Measurements from ENCODE around the gene FARSB. TPM values are rescaled to one million over a fixed set of nuclear protein-coding genes. Genes with fewer than 3 reads are reported as not detected.
"Not testable (repeated sequence)": the region's sequence is repeated elsewhere in the genome, so short reads cannot be mapped to it uniquely, and the experiment has no call there.

FARSB gene
- total RNA-seq: 10 to 100 TPM; 46.4 to 46.8 TPM

DNA sequence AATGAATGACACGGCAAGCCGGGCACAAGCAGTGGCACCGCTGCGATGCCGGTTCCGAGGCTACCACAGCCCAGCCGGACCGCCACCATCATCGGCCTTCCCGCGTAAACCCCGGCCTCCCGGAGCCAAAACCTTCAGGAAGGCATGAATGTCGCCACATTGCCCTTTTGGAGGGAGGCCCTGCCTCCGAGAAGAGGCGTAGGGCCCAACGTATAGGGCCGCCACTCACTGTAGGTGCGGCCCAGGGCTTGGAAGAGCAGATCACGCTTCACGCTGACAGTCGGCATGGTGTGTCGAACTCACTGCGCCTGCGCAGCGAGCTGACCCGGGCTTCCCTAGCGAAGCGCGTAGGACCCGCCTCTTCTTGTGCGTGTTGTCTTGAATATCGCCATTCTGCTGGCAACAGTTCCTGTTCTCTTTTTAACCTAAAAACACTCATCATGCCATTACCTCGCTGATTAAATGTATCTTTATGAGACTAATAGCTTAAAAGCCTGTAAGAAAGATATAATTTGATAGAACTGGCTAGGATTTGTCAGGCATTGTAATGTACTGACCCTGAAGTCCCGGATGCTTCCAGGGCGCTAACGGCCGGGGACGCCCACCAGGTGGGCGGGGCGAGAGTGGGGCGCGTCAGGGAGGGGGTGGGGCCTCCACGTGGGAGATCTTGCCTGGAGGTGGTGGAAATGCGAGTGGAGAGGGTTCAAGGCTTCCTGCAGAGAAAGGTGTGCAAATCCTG, at the start of gene FARSB:
Gene FARSB, minus strand, starts transcription at position 306 of the 739 bp plus-strand sequence. Its CDS starts 19 bp downstream, at position 287.
- Mint-ChIP-seq H3K27ac (peak within 1 kb of the TSS; percentile 98), H3K27me3 (ENCODE audit: low read depth) (no peaks in the 10 kb centered on the region), H3K9me3 (no peaks in the 10 kb centered on the region), H3K36me3 (ENCODE audit: low read depth) (peaks cover 19% of the 10 kb centered on the region), H3K4me3 (peak within 1 kb of the TSS; percentile 98), H3K4me1 (ENCODE audit: low read depth) (peaks cover 37% of the 10 kb centered on the region)
- intact Hi-C loops (cut with micrococcal nuclease): loop anchor here (1.0 to 10.0 kb wide), 9 partner anchors 34 to 1929 kb away; partner anchors contain the start of gene CUL3
- CTCF ChIA-PET: interaction anchor here (0.8 to 1.5 kb wide), 2 partner anchors 14 to 52 kb away, joined by 3 read pairs; no protein-coding TSS in a partner anchor
- peak; percentile 94 for DNase-seq

DNA sequence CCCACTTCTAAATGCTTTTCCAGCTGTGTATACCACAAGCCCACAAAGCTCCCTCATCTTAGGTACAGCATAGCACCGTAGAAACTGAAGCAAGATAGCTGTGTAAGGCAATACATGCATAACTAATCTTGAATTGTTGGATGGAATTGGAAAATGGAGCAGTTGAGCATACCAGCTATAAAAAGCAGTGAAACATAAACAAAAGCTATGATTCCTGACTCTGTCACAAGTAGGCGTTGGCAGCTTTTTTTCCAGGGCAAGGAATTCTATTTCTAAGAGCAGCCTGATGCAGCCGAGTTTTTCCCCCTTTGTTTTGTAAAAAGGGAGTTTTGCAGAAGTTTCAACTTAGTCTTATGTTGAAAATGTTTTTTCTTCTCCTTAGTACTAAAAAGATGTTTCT, 48.0 kb upstream of the FARSB start:
- intact Hi-C loops (cut with micrococcal nuclease): loop anchor here (10.0 kb wide), 1 partner anchor 401 kb away; no protein-coding TSS in a partner anchor
- CTCF ChIA-PET: interaction anchor here (0.7 to 1.5 kb wide), 6 partner anchors 10 to 235 kb away, joined by 3 to 4 read pairs (median 4); no protein-coding TSS in a partner anchor
- H3K27me3 Mint-ChIP-seq (ENCODE audit: low read depth): peaks cover 20% of the 10 kb centered on the region
- no peak overlapping the region for H3K4me3 Mint-ChIP-seq
- peaks cover 13% of the 10 kb centered on the region for H3K4me1 Mint-ChIP-seq (ENCODE audit: low read depth)
- no peaks in the 10 kb centered on the region for H3K9me3 Mint-ChIP-seq
- no peaks in the 10 kb centered on the region for H3K36me3 Mint-ChIP-seq (ENCODE audit: low read depth)
- DNase-seq: no peak
- H3K27ac Mint-ChIP-seq: no peak overlapping the region

DNA sequence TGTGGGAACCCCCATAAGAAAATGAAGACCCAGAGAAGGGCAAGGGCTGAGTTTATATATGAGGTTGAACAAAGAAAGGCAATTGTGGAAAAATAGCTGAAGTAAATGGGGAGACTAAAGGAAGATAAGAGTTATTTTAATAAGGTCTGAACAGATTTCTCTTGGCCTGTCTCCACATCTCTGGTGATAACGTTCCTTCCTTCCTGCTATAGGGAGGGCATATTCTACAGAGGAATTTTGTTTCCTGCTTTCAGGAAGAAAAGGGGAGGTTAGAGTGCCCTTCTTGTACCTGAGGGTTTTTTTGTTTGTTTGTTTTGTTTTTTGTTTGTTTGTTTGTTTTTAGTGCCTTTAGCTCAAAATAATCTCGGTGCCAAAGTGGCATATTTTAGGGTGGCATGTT, 47.2 kb upstream of the FARSB start:
- Mint-ChIP-seq H3K27ac (no peak overlapping the region), H3K9me3 (no peaks in the 10 kb centered on the region), H3K4me3 (no peak overlapping the region), H3K36me3 (ENCODE audit: low read depth) (no peaks in the 10 kb centered on the region), H3K27me3 (ENCODE audit: low read depth) (peaks cover 20% of the 10 kb centered on the region), H3K4me1 (ENCODE audit: low read depth) (peaks cover 13% of the 10 kb centered on the region)
- intact Hi-C loops (cut with micrococcal nuclease): loop anchor here (10.0 kb wide), 1 partner anchor 402 kb away; no protein-coding TSS in a partner anchor
- CTCF ChIA-PET: interaction anchor here (0.7 to 1.5 kb wide), 6 partner anchors 10 to 236 kb away, joined by 3 to 4 read pairs (median 4); no protein-coding TSS in a partner anchor
- DNase-seq: no peak

DNA sequence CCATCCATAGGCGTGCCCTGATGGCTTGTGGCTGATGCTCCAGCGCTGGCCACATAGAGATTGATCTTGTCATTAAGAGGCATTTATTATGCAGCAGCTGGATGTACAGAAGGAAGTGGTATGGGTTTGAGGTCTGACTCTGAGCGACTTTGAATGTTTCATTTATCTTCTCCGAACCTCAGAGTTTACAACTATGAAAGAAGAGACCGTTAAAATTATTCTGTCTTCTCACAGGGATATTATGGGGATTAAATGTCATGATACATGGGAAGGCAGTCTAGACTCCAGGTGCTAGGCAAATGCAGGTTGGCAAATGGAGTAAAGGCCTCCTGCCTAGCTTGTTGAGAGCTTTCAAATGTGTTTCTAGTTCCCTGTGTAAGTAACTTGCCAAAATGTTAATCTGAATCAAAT, 45.8 kb upstream of the FARSB start:
- no peak for DNase-seq
- peaks cover 16% of the 10 kb centered on the region for H3K27me3 Mint-ChIP-seq (ENCODE audit: low read depth)
- no peak overlapping the region for H3K27ac Mint-ChIP-seq
- H3K36me3 Mint-ChIP-seq (ENCODE audit: low read depth): no peaks in the 10 kb centered on the region
- CTCF ChIA-PET: interaction anchor here (0.5 to 1.2 kb wide), 3 partner anchors 11 to 202 kb away, joined by 3 to 4 read pairs (median 3); no protein-coding TSS in a partner anchor
- intact Hi-C loops (cut with micrococcal nuclease): loop anchor here (10.0 kb wide), 1 partner anchor 403 kb away; no protein-coding TSS in a partner anchor
- H3K4me1 Mint-ChIP-seq (ENCODE audit: low read depth): peaks cover 10% of the 10 kb centered on the region
- H3K4me3 Mint-ChIP-seq: no peak overlapping the region
- no peaks in the 10 kb centered on the region for H3K9me3 Mint-ChIP-seq

DNA sequence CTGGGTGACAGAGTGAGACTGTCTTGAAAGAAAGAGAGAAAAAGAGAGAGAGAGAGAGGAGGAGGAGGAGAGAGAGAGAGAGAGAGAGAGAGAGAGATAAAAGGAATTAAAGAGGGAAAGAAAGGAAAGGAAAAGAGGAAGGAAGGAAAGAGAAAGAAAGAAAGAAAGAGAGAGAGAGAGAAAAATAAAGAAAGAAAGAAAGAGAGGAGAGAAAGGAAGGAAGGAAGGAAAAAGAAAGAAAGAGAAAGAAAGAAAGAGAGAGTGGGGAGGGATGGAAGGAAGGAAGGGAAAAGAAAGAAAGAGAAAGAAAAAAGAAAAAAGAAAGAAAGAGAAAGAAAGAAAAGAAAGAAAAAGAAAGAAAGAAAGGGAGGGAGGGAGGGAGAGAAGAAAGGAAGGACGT, 45.3 kb upstream of the FARSB start:
- H3K4me1 Mint-ChIP-seq (ENCODE audit: low read depth): peaks cover 10% of the 10 kb centered on the region
- peaks cover 15% of the 10 kb centered on the region for H3K27me3 Mint-ChIP-seq (ENCODE audit: low read depth)
- H3K36me3 Mint-ChIP-seq (ENCODE audit: low read depth): no peaks in the 10 kb centered on the region
- H3K4me3 Mint-ChIP-seq: no peak overlapping the region
- intact Hi-C loops (cut with micrococcal nuclease): loop anchor here (10.0 kb wide), 1 partner anchor 404 kb away; no protein-coding TSS in a partner anchor
- H3K9me3 Mint-ChIP-seq: no peaks in the 10 kb centered on the region
- no peak overlapping the region for H3K27ac Mint-ChIP-seq
- CTCF ChIA-PET: interaction anchor here (0.5 to 1.2 kb wide), 4 partner anchors 10 to 202 kb away, joined by 3 to 4 read pairs (median 3); no protein-coding TSS in a partner anchor
- DNase-seq: no peak

DNA sequence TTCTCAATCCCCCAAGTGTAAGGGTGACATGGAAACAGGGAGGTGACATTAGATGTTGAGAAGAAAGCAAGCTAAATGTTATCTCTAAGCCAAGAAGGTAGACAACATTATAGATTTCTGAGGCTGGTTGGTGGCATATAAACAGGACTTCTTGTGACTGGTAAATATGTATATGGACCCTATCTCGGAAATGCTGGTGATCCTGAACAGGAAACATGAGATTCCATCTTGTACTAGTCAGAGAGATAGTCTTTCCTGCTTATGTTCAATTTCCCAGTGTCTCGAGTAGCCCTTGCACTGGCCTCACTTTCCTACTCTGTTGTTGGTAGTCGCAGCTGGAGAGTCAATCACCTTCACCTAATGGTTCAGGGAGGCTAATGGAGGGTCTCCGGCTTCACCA, 42.4 kb upstream of the FARSB start:
- Mint-ChIP-seq H3K36me3 (ENCODE audit: low read depth) (no peaks in the 10 kb centered on the region), H3K4me1 (ENCODE audit: low read depth) (peaks cover 10% of the 10 kb centered on the region), H3K4me3 (no peak overlapping the region), H3K27ac (no peak overlapping the region), H3K9me3 (no peaks in the 10 kb centered on the region), H3K27me3 (ENCODE audit: low read depth) (peaks cover 15% of the 10 kb centered on the region)
- CTCF ChIA-PET: no interaction called here
- intact Hi-C loops (cut with micrococcal nuclease): no loop called here
- DNase-seq: no peak

DNA sequence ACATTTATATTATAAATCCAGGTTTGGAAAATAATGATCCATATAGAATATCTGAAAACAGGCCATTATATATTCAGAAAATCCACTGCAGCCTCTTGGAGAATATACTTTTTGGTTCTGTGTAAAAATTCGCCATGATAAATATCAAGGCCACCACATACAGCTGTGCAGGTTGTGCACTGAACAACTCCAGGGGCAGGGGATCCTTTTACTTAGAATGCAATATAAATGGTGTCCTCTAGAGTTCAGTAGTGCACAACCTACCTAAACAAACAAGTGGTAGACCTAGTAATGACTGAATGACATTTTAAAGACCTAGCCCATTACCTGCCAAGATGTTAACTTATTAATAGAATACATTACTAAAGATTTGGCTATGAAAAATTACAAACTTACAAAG, 37.9 kb upstream of the FARSB start:
- Mint-ChIP-seq H3K27ac (no peak overlapping the region), H3K9me3 (no peaks in the 10 kb centered on the region), H3K36me3 (ENCODE audit: low read depth) (no peaks in the 10 kb centered on the region), H3K27me3 (ENCODE audit: low read depth) (peaks cover 2% of the 10 kb centered on the region), H3K4me1 (ENCODE audit: low read depth) (peaks cover 8% of the 10 kb centered on the region), H3K4me3 (no peak overlapping the region)
- CTCF ChIA-PET: interaction anchor here (0.6 to 1.0 kb wide), 2 partner anchors 171 to 376 kb away, joined by 3 read pairs; no protein-coding TSS in a partner anchor
- intact Hi-C loops (cut with micrococcal nuclease): no loop called here
- no peak for DNase-seq

DNA sequence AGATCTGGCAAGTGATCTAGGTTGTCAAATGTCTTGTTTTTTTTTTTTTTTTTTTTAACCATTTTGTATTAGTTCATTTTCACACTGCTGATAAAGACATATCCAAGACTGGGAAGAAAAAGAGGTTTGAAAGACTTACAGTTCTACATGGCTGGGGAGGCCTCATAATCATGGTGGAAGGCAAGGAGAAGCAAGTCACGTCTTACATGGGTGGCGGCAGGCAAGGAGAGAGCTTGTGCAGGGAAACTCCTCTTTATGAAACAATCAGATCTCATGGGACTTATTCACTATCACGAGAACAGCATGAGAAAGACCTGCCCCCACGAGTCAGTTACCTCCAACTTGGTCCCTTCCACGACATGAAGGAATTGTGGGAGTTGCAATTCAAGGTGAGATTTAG, 37.5 kb upstream of the FARSB start:
- H3K27me3 Mint-ChIP-seq (ENCODE audit: low read depth); H3K9me3 Mint-ChIP-seq; H3K27ac Mint-ChIP-seq; H3K36me3 Mint-ChIP-seq (ENCODE audit: low read depth); DNase-seq; intact Hi-C loops (cut with micrococcal nuclease); H3K4me1 Mint-ChIP-seq (ENCODE audit: low read depth); H3K4me3 Mint-ChIP-seq; CTCF ChIA-PET: not testable (repeated sequence)

DNA sequence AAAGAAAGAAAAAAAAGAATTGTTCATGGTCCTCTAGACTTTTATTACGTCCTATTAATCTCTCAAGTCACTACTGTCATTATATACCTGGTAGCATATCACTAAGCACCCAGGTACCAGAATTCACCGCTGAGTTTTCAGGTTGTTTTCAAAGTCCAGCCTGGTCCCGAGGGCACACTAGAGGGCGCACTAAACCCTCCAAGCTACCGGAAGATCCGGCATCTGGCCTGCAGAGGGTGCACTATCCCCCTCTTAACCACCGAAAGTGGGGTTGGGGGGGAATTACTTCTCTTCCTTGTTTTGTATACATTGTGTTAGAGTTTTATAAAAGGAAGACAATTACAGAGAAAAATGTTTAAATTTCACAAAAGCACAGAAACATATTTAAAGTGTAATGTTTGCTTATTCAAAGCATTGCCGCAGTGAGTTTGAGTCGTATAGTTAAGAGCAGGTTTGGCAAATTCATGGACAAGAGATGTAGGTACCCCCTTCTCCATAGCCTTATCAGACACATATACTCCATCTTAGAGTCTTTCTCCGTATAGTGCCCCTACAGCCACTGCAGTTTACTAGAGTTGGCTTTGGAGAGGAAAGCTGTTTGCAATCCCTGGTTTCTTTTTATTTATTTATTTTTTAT, 34.8 kb upstream of the FARSB start:
- Mint-ChIP-seq H3K27ac (no peak overlapping the region), H3K4me1 (ENCODE audit: low read depth) (peaks cover 8% of the 10 kb centered on the region), H3K36me3 (ENCODE audit: low read depth) (no peaks in the 10 kb centered on the region), H3K9me3 (no peaks in the 10 kb centered on the region), H3K4me3 (no peak overlapping the region), H3K27me3 (ENCODE audit: low read depth) (no peaks in the 10 kb centered on the region)
- CTCF ChIA-PET: interaction anchor here (0.6 to 5.7 kb wide), 26 partner anchors 9 to 294 kb away, joined by 3 to 27 read pairs (median 4); partner anchors contain the start of gene MOGAT1
- intact Hi-C loops (cut with micrococcal nuclease): loop anchor here (1.0 kb wide), 3 partner anchors 34 to 249 kb away; partner anchors contain the start of gene FARSB
- DNase-seq: peak; percentile 84

DNA sequence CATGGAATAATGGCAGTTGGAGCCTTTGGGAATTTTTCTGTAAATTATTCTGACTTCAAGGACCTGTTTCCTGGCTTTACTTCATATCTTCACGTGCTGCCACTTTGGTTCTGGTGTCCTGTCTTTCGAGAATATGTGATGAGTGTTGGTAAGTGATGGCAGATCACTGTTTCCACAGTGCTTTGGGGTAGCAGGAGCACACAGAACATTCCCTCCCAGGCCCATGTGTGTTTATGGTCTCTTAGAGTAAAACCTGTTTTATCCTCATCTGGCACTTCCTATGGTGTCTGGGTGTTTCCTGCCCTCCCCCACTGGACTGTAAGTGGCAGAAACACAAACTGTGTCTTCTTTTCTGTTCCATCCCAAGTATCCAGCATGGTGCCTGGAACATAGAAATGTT, 33.4 kb upstream of the FARSB start:
- CTCF ChIA-PET: interaction anchor here (0.8 to 5.7 kb wide), 9 partner anchors 8 to 285 kb away, joined by 3 to 27 read pairs (median 4); partner anchors contain the start of gene MOGAT1
- intact Hi-C loops (cut with micrococcal nuclease): no loop called here
- Mint-ChIP-seq H3K27me3 (ENCODE audit: low read depth) (no peaks in the 10 kb centered on the region), H3K4me3 (no peak overlapping the region), H3K9me3 (no peaks in the 10 kb centered on the region), H3K27ac (no peak overlapping the region), H3K4me1 (ENCODE audit: low read depth) (peaks cover 8% of the 10 kb centered on the region), H3K36me3 (ENCODE audit: low read depth) (no peaks in the 10 kb centered on the region)
- no peak for DNase-seq

DNA sequence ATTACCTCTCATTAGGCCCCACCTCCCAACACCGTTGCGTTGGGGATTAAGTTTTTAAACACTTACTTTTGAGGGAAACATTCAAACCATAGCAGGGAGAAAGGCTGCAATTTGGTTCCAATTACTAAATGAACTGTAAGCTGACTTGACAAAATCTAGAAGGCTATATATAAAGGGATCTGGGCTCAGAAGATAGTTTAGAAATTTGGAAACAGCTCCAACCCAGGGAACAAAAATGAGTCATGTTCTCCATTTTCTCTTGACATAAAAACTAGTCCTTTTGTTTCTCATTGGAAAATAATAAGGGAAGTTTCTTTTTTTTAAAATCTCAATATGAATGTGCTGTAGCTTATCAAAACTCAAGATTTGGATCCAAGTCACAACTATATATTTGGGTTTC, 33.0 kb upstream of the FARSB start:
- DNase-seq: no peak
- Mint-ChIP-seq H3K4me3 (no peak overlapping the region), H3K4me1 (ENCODE audit: low read depth) (peaks cover 8% of the 10 kb centered on the region), H3K27ac (no peak overlapping the region), H3K27me3 (ENCODE audit: low read depth) (no peaks in the 10 kb centered on the region), H3K9me3 (no peaks in the 10 kb centered on the region), H3K36me3 (ENCODE audit: low read depth) (no peaks in the 10 kb centered on the region)
- CTCF ChIA-PET: interaction anchor here (0.8 to 5.7 kb wide), 5 partner anchors 10 to 285 kb away, joined by 3 to 27 read pairs (median 3); no protein-coding TSS in a partner anchor
- intact Hi-C loops (cut with micrococcal nuclease): no loop called here
